Tracheal epithelial cell (primary cell): ENCODE results near the gene ZNF600. TPM values are rescaled to one million over a fixed set of nuclear protein-coding genes. Genes with fewer than 3 reads are reported as not detected.

Experiments
- total RNA-seq: library from RNA; depleted of rRNA; stranded (reverse); fragments of >200 nt; gene quantifications from 2 replicates; pipeline ENCODE4 v1.2.1, GENCODE V29; 2014

The ZNF600 gene
- total RNA-seq, result 12.5 and 12.6 TPM in 2 replicates

GRCh38 chr19:52786464-52787354, at the start of gene ZNF600:
Gene ZNF600 (minus strand): TSS chr19:52786791. CDS start chr19:52778888, 7,903 bp downstream.

GRCh38 chr19:52821204-52821960, 34.8 kb upstream of the ZNF600 start, which contains the start of gene ZNF28:
Gene ZNF28 (minus strand): TSS chr19:52821633. CDS start chr19:52817958, 3,675 bp downstream.

DNA sequence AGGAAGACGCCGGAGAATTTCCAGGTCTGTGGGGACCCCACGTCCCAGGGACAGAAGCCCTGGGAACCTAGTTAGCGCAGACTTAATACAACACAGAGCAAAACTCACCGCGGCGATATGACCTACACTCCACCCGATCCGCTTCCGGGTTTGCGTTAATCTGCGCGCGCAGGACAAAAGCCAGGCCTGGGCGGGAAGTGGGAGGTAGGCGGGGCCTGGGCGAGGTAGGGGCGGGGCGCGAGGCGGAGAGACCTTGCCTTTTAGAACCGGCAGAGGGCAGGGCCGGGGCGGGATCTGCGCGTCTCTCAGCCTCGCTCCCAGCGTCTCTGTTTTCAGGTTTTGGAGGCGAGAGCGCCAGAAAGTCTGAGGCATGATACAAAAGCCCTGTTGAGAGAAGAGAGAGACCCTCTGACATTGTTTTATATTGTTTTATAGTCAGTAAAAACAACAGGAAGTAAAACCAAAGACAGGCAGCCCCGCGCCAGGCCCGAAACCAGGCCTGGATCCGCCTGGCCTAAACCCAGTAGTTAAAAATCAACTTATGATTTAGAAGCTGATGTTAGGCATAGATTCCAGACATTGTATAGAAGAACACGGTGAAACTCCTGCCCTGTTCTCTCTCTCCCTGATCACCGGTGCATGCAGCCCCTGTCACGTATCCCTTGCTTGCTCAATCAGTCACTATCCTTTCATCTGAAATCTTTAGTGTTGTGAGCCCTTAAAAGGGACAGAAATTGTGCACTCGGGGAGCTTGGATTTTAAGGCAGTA, 51.5 kb downstream of the ZNF600 start, which contains the start of gene ZNF611:
Gene ZNF611, minus strand, starts transcription at position 152 of the 769 bp plus-strand sequence. CDS start 19,150 bp downstream, outside the sequence.

Other genes starting within 250 kb of the ZNF600 start
- gene ZNF701, start 216.5 kb downstream of the ZNF600 start, total RNA-seq, result 14.7 and 15.6 TPM in 2 replicates
- gene ZNF83, start 148.4 kb downstream of the ZNF600 start, total RNA-seq, result 86.3 and 90.8 TPM in 2 replicates
- 7.2 and 13.5 TPM in 2 replicates for gene ZNF611, start 51.7 kb downstream of the ZNF600 start, total RNA-seq
- gene ZNF28, start 34.8 kb upstream of the ZNF600 start, total RNA-seq, result 27.0 and 42.2 TPM in 2 replicates
- gene ZNF468, start 70.8 kb upstream of the ZNF600 start, total RNA-seq, result 54.0 and 74.0 TPM in 2 replicates
- 17.1 and 30.8 TPM in 2 replicates for gene ZNF320, start 110.8 kb upstream of the ZNF600 start, total RNA-seq
- 8.2 and 9.0 TPM in 2 replicates for gene ZNF888, start 136.6 kb upstream of the ZNF600 start, total RNA-seq
- 11.6 and 13.4 TPM in 2 replicates for gene ZNF816, start 176.1 kb upstream of the ZNF600 start, total RNA-seq
- 0.48 TPM in 1 of 2 replicates, not detected in the other for gene ERVV-1, start 227.1 kb upstream of the ZNF600 start, total RNA-seq